Heart left ventricle (tissue), 16 donors: ENCODE measurements around the gene IQGAP2. TPM values are rescaled to one million over a fixed set of nuclear protein-coding genes. Genes with fewer than 3 reads are reported as not detected.

ENCODE experiments used
- ATAC-seq, 4 donors: fragments of 200-7000 bp; cut with Tn5 transposase; one replicate each; pipeline ENCODE4 v1.9.1; 2020 to 2022; ENCODE audit warnings: moderate library complexity in 4 of 4, mild to moderate bottlenecking in 3 of 4, moderate number of reproducible peaks in 1 of 4
- DNase-seq, 5 donors: peaks; one replicate each; pipeline ENCODE4 v3.0.0-alpha.2; 2020
- H3K27ac ChIP-seq, 12 donors: fragments of 200-600 bp; sonication (generic) in 4 of 12; one replicate each; pipeline versions ENCODE4 v1.5.0 to v1.8.0; 2016 to 2022; ENCODE audit warnings: mild to moderate bottlenecking in 2 of 12
- H3K27me3 ChIP-seq, 9 donors: fragments of 200-600 bp; sonication (generic) in 2 of 9; one replicate each; pipeline versions ENCODE4 v1.5.1 to v1.8.0; 2016 to 2022; ENCODE audit warnings: mild to moderate bottlenecking in 3 of 9
- H3K36me3 ChIP-seq, 9 donors: fragments of 200-600 bp; sonication (generic) in 2 of 9; one replicate each; pipeline versions ENCODE4 v1.5.0 to v1.8.0; 2018 to 2022; ENCODE audit warnings: mild to moderate bottlenecking in 2 of 9
- H3K4me1 ChIP-seq, 12 donors: fragments of 200-600 bp; sonication (generic) in 4 of 12; one replicate each; pipeline versions ENCODE4 v1.5.0 to v1.8.0; 2016 to 2022; ENCODE audit warnings: mild to moderate bottlenecking in 3 of 12
- H3K4me3 ChIP-seq, 12 donors: fragments of 200-600 bp; sonication (generic) in 4 of 12; one replicate each; pipeline versions ENCODE4 v1.5.0 to v1.8.0; 2017 to 2022; ENCODE audit warnings: mild to moderate bottlenecking in 9 of 12, moderate library complexity in 4 of 12
- H3K9me3 ChIP-seq, 12 donors: fragments of 200-600 bp; sonication (generic) in 4 of 12; one replicate each; pipeline versions ENCODE4 v1.5.0 to v1.8.0; 2016 to 2022; ENCODE audit warnings: mild to moderate bottlenecking in 1 of 12
- POLR2A ChIP-seq, 2 donors: fragments of 450-650 bp; IDR thresholded peaks; one replicate each; pipeline ENCODE4 v1.6.1; 2017; ENCODE audit warnings: antibody characterized with exemption in 2 of 2, mild to moderate bottlenecking in 2 of 2, moderate library complexity in 2 of 2
- WGBS, 4 donors: extraction: QIAGEN DNeasy Blood & Tissue Kit in 2 of 4; methylation state at CpG; one replicate each; pipeline versions ENCODE4 v1.1.5 to v1.1.7; 2013 to 2018; 5-methylcytosine and 5-hydroxymethylcytosine counted together
- intact Hi-C, 10 donors: fragments of 100-400 bp; cut with DNase I; formaldehyde crosslinking; loops; one replicate each; pipeline versions ENCODE4 v1.11.1 to v1.14.2; 2022
- polyA plus RNA-seq, 2 donors: library from polyadenylated mRNA; stranded (reverse); fragments of 200-250 nt; gene quantifications; one replicate each; pipeline ENCODE4 v1.2.3, GENCODE V29; 2013
- total RNA-seq, 9 donors: library from RNA; depleted of rRNA in 2 of 9; stranded (reverse); fragments of >200 nt in 2 of 9; fragmentation: NEBNext Ultra II Directional in 3 of 9; extraction: Animal tissue kit (Norgen Biotek cat#: 25700) in 3 of 9; gene quantifications; one replicate each; pipeline versions ENCODE4 v1.1.0 to v1.2.4, GENCODE V29; 2016 to 2023
- TF ChIP-seq, protein P1 (sequence below), 12 donors: fragments of 200-600 bp; sonication (generic) in 4 of 12; IDR thresholded peaks; one replicate each; pipeline versions ENCODE4 v1.5.0 to v1.8.0; 2018 to 2022; ENCODE audit warnings: antibody characterized with exemption in 12 of 12, mild to moderate bottlenecking in 5 of 12
- donor health status: ischemic (EF 13 %, LVEDD 7.1; RV severe dilation, severe dysfunction).
- donor health status: healthy with polysubstance abuse.
- donor health status: DM: no; HTN: yes; CAD: no.
- donor health status: DM: no; HTN: no; CAD: no.
- donor health status: ischemic (EF 25% LVEDD 6.9; RV normal size, moderate dysfunction).
- donor health status: ischemic (EF 25% LVEDD 5.7; RV mildly dilated, moderate dysfunction).
- donor health status: healthy.
- donor health status: DM: yes; HTN: yes; CAD: no.
- donor health status: ischemic (EF 35%, LVEDD 5.7; RV mildly dilated, moderate dysfunction).
- donor health status: nonischemic (EF 11% LVEDD 7.7; RV severe dilation, severe dysfunction).
- donor health status: DM: yes; HTN: yes; CAD: no.
- donor health status: PGD.
- donor health status: ischemic (EF 29% LVEDD 5.4; RV normal size, mild dysfunction).
- donor health status: nonischemic (EF 23%, LVEDD 6.1; RV moderate dilation, normal function).

IQGAP2 gene
- total and polyA plus RNA-seq, 11 donors, result 1.7 to 35.4 (median 6.1) TPM

DNA sequence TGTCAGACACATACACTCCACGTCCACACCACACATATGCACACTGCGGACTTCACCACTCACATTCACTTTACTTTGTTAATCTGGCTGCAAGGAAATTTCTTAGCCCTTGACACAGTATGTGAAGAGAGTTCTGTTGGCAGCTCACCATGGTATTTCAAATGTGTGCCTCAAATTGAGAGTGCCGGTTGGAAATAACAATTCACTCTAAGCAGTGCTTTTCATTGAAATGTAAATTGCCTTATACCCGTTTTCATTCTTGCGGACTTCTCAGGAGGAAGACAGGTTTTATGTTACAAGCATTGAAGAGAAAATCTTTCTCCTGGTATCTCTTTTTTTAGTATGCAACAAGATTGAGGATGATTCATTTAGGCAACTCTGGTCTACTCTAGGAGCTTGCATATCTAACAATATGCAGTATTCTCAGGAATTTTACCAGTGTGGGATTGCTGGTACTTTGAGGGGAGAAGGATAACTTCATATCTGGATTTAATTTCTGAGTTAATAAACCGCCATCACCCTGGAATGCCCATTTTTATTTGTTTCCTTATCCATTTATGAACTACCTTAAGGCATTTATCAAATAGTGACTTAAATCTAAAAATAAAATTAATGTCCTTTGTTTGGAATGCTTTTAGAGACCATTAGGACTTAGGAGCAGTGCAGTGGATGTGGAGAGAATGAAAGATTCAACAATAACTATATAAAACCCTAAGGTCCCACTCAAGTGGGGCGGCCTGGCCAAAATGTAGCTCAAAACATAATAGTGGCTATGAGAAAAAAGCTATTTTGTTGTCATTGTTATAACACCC is 87.0 kb downstream of the IQGAP2 start:
- H3K9me3 ChIP-seq, result no peaks in the 10 kb centered on the region
- H3K27me3 ChIP-seq, result peaks cover 0 to 6% (median 0%) of the 10 kb centered on the region in 9 donors
- intact Hi-C loops, result no loop called here
- no peak overlapping the region for H3K4me3 ChIP-seq
- 76 to 83% (median 81%) methylated on average over 7 of the region's 7 CpGs for WGBS, 4 donors
- no peaks in the 10 kb centered on the region for H3K4me1 ChIP-seq
- no peak for ATAC-seq
- no peak overlapping the region for H3K27ac ChIP-seq
- no peak for DNase-seq
- H3K36me3 ChIP-seq, result no peaks in the 10 kb centered on the region
- TF ChIP-seq, protein P1, sequence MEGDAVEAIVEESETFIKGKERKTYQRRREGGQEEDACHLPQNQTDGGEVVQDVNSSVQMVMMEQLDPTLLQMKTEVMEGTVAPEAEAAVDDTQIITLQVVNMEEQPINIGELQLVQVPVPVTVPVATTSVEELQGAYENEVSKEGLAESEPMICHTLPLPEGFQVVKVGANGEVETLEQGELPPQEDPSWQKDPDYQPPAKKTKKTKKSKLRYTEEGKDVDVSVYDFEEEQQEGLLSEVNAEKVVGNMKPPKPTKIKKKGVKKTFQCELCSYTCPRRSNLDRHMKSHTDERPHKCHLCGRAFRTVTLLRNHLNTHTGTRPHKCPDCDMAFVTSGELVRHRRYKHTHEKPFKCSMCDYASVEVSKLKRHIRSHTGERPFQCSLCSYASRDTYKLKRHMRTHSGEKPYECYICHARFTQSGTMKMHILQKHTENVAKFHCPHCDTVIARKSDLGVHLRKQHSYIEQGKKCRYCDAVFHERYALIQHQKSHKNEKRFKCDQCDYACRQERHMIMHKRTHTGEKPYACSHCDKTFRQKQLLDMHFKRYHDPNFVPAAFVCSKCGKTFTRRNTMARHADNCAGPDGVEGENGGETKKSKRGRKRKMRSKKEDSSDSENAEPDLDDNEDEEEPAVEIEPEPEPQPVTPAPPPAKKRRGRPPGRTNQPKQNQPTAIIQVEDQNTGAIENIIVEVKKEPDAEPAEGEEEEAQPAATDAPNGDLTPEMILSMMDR (IDR thresholded peaks at IDR 0.05), result no peak
- no peak for TF ChIP-seq POLR2A (IDR thresholded peaks at IDR 0.05)

DNA sequence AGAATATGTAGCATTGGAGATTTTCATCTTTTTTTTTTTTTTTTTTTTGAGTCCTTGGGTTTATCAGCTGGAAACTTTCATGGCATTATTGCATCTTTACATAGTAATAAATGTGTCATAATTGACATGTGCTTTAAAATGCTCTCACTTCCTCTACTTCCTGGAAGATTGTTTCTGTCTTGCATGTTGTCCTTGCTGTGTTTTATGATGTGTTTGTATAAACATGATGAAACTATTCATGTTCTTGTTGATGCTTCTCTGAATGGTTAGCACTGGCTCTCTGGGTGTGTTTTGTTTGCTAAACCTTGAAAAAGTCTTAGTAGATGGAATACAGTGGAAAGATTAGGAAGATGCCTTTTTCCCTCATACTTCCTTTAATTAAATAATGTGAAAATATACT is 87.9 kb downstream of the IQGAP2 start:
- ATAC-seq, result no peak
- no peak for DNase-seq
- Histone ChIP-seq H3K36me3 (no peaks in the 10 kb centered on the region), H3K4me1 (no peaks in the 10 kb centered on the region), H3K4me3 (no peak overlapping the region), H3K27me3 (peaks cover 0 to 6% (median 0%) of the 10 kb centered on the region in 9 donors), H3K27ac (no peak overlapping the region), H3K9me3 (no peaks in the 10 kb centered on the region)
- TF ChIP-seq, protein P1 (IDR thresholded peaks at IDR 0.05), result no peak
- no peak for TF ChIP-seq POLR2A (IDR thresholded peaks at IDR 0.05)
- intact Hi-C loops, result no loop called here

DNA sequence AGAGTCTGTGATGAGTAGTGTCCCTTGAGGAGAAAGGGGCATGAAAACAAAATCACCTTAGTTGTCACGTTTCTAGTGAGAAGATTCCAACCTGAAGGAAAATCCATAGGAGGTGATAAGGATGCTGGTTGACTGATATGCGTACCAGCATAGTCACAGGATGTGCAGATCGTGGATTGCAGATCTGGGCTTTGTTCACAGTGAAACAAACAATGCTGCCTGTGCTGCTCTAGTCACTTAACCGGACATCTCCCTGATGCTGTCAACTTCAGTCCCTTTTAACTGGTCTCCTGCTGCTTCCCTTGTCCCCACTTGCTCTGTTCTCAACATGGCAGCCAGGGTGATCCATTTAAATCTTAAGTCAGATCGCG is 89.7 kb downstream of the IQGAP2 start:
- ATAC-seq, result no peak
- DNase-seq, result no peak
- TF ChIP-seq POLR2A (IDR thresholded peaks at IDR 0.05), result no peak
- TF ChIP-seq, protein P1 (IDR thresholded peaks at IDR 0.05), result no peak
- Histone ChIP-seq H3K4me1 (no peaks in the 10 kb centered on the region), H3K27me3 (peaks cover 0 to 6% (median 0%) of the 10 kb centered on the region in 9 donors), H3K27ac (no peak overlapping the region), H3K4me3 (no peak overlapping the region), H3K36me3 (no peaks in the 10 kb centered on the region), H3K9me3 (no peaks in the 10 kb centered on the region)
- intact Hi-C loops, result no loop called here
- 65 to 74% (median 66%) methylated on average over 6 of the region's 6 CpGs for WGBS, 4 donors

DNA sequence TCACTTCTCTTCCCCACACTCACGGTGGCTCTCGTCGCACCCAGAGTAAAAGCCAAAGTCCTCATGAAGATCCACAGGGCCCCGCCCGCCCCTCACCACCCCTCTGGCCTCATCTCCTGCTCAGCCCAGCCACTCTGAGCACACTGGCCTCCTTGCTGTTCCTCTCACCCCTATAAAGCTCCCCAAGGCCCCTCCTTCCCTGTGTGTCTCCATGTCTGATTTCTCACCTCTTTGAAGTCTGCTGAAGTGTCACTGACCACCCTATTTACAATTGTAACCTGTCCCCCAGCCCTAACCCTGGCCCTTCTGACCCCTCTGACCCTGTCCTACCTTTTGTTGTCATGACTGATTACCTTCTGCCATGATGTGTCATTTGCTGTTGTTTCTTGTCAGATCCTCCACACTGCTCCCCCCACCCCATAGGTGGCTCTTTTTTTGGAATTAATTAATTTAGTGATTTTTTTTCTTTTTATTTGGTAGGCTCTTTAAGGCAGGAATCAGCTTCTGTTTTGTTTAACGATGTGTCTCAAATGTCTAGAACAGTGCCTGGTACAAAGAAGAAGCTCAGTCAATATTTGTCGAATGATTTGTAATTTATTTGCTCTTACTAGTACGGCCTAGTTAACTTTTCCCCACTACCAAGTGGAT is 90.2 kb downstream of the IQGAP2 start:
- intact Hi-C loops, result no loop called here
- 82 to 90% (median 83%) methylated on average over 8 of the region's 8 CpGs for WGBS, 4 donors
- ATAC-seq (no peak), DNase-seq (no peak)
- Histone ChIP-seq H3K27me3 (peaks cover 0 to 6% (median 0%) of the 10 kb centered on the region in 9 donors), H3K27ac (no peak overlapping the region), H3K4me3 (no peak overlapping the region), H3K4me1 (no peaks in the 10 kb centered on the region), H3K9me3 (no peaks in the 10 kb centered on the region), H3K36me3 (no peaks in the 10 kb centered on the region)
- TF ChIP-seq, protein P1 (IDR thresholded peaks at IDR 0.05), result no peak
- TF ChIP-seq POLR2A (IDR thresholded peaks at IDR 0.05), result no peak
